Heart left ventricle (tissue), 13 donors: ENCODE results near the gene HIP1.

Experiments used
- POLR2A ChIP-seq, 2 donors: fragments of 450-650 bp; IDR thresholded peaks; one replicate each; pipeline ENCODE4 v1.6.1; 2017; ENCODE audit warnings: antibody characterized with exemption in 2 of 2, mild to moderate bottlenecking in 2 of 2, moderate library complexity in 2 of 2
- TF ChIP-seq, protein P1 (sequence below), 12 donors: fragments of 200-600 bp; sonication (generic) in 4 of 12; IDR thresholded peaks; one replicate each; pipeline versions ENCODE4 v1.5.0 to v1.8.0; 2018 to 2022; ENCODE audit warnings: antibody characterized with exemption in 12 of 12, mild to moderate bottlenecking in 5 of 12
- donor health status: ischemic (EF 13 %, LVEDD 7.1; RV severe dilation, severe dysfunction).
- donor health status: DM: no; HTN: yes; CAD: no.
- donor health status: DM: no; HTN: no; CAD: no.
- donor health status: ischemic (EF 25% LVEDD 6.9; RV normal size, moderate dysfunction).
- donor health status: ischemic (EF 25% LVEDD 5.7; RV mildly dilated, moderate dysfunction).
- donor health status: ischemic (EF 35%, LVEDD 5.7; RV mildly dilated, moderate dysfunction).
- donor health status: nonischemic (EF 11% LVEDD 7.7; RV severe dilation, severe dysfunction).
- donor health status: DM: yes; HTN: yes; CAD: no.
- donor health status: PGD.
- donor health status: ischemic (EF 29% LVEDD 5.4; RV normal size, mild dysfunction).
- donor health status: nonischemic (EF 23%, LVEDD 6.1; RV moderate dilation, normal function).

DNA sequence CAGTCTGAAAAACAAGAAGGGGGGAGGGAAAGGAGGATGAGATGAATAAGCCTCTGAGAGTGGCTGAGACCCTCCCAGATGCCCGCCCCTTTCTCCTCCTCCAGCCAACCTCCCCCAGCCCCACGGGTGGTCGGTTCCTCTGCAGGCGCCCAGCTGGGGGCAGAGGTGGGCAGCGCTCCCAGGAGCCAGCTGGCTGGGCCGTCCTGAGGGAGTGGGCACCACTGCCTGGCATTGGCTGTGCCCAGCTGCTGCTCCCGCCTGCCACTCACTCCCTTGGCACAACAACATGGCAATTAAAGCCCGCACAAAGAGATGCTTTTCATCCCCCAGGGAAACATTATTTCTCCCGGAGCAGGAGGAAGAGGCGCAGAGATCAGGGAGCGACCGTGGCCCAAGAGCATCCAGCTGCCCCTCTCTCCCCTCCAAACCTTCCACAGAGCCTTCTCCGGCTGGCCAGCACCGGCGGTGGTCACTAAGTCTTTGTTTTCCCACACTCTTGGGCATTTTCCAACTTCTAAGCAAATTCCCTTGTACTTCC is 139.4 kb downstream of the HIP1 start:
- TF ChIP-seq, protein P1, sequence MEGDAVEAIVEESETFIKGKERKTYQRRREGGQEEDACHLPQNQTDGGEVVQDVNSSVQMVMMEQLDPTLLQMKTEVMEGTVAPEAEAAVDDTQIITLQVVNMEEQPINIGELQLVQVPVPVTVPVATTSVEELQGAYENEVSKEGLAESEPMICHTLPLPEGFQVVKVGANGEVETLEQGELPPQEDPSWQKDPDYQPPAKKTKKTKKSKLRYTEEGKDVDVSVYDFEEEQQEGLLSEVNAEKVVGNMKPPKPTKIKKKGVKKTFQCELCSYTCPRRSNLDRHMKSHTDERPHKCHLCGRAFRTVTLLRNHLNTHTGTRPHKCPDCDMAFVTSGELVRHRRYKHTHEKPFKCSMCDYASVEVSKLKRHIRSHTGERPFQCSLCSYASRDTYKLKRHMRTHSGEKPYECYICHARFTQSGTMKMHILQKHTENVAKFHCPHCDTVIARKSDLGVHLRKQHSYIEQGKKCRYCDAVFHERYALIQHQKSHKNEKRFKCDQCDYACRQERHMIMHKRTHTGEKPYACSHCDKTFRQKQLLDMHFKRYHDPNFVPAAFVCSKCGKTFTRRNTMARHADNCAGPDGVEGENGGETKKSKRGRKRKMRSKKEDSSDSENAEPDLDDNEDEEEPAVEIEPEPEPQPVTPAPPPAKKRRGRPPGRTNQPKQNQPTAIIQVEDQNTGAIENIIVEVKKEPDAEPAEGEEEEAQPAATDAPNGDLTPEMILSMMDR (IDR thresholded peaks at IDR 0.05), result no peak
- no peak for TF ChIP-seq POLR2A (IDR thresholded peaks at IDR 0.05)
